Right lung (tissue), 5 donors: ENCODE data around the gene PDE1C. TPM values are rescaled to one million over a fixed set of nuclear protein-coding genes. Genes with fewer than 3 reads are reported as not detected.

ENCODE experiments used
- DNase-seq, 2 donors: peaks; one replicate each; pipeline ENCODE4 v3.0.0-alpha.2; 2013
- polyA plus RNA-seq, 5 donors: library from polyadenylated mRNA; unstranded; fragments of 120-200 nt; gene quantifications; one replicate each; pipeline versions ENCODE4 v1.2.1 to v1.2.3, GENCODE V29; 2013; ENCODE audit warnings: inconsistent platforms in 1 of 5, low replicate concordance in 1 of 5; ENCODE audit not compliant: insufficient read length in 5 of 5, insufficient read depth in 1 of 5

PDE1C gene
- polyA plus RNA-seq, 5 donors = 2.5 to 4.8 (median 4.3) TPM

DNA sequence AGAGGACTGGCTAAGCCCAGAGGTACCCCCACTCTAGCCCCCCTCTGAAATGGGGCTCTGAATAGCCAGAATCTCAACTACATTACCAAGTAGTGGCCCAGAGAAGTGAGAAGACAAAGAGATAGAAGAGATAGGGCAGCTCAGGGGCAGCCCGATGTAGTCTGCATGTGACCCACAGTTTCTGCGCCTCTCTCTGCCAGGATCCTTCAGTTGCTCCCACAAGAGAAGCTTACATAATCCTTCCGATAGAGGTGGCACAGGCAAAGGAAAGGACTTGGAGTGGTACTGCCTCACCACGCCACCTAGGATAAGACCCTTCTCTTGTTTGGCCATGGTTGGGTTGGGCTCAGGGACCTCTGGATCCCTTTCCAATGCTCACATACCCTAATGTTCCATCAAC lies 5.4 kb upstream of the PDE1C start:
- DNase-seq = no peak

DNA sequence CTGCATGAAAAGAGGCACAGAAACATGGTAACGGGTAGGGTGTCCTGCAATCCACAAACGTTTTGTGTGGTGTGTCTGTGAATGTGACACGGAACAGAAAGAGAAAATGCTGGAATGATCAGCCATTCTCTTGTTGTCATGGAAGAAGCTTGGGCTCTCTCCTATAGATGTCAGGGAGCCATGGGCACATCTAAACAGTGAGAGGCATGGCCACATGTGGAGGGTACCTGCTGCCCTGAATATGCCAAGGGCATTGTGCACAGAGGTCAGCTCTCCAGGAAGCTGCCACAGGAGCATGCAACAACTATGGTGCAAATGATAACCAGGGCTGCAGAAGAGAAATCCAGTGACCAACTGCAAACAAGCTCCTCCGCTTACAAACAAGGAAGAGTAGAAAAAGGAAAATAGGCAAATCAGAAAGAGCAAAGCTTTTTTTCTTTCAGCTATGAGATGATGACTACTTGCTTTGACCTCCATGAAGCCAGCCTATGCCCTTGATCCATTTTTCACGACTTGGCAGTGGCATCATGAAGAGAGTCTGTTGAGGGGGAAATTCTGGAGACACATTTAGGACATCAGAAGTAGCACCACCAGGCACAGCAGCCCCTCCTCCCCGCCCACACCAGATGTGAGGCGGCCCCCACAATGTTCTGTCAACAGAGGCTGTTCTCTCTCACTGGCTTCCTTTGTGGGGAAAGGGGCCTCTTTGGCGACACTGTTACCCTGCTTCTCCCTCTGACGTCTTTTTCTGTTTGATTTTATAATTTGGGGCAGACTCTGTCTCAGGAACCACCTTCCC lies 4.8 kb upstream of the PDE1C start:
- DNase-seq = no peak

DNA sequence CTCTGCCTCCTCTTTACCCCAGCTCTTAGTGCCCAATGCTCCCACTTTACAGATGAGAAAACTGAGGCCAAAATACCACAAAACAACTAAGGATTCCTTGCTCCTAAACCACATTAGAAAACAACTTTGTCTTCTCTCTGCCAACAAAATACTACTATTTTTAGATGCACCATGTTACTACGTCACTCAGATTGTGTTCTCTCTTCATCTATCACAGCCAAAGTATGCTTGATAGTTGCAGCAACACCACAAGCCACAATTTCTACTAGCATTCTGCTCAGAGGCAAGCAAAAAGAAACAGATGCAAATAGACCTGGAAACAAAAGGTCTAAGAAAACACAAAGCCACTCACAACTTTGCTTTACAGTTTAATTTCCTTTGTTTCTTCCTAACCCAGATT lies 3.3 kb upstream of the PDE1C start:
- DNase-seq = no peak

DNA sequence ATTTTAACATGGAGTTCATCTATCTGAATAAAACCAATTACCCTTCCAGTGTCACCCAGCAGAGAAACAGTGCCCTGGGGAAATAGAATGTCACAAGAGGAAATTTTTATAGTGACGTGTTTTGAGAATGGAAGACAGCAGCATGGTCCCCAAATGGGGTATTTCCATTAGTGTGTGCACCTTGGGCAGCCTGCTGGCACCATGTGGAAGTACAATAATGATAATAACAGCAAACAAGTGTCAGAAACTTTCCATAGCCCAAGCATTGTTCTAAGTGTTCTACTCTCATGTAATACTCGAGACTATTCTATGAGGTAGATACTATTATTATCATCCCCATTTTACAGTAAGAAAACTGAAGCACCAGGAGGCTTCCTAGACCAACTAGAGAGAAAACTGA lies 2.2 kb upstream of the PDE1C start:
- DNase-seq = no peak

DNA sequence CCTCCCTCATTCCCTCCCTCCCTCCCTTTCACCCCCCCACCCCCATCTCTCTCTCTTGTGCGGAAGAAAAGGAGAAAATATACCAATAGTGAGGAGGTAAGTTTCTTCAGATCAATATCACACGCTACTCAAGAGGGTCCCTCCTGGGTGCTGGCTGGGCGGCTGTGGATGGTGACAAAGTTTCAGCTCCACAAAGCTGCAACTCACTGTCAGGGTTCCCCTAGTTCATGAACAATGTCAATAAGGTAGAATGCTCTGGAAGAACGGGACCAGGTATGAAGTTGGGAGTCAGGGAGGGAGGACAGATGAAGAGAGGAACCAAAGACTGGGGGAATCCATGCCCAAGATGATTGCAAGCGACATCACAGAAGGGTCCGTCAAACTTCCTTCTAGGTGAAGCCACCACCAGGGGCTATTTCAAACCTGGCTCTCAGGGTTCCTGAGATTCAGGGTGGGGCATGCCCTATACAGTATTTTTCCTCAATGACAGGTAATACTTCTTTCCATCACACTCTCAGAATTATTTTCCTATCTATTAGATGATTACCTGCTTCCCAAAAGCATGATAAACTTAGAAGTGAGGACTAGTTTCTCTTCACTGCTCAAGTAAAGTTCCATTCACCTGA lies 1.4 kb upstream of the PDE1C start:
- no peak for DNase-seq

DNA sequence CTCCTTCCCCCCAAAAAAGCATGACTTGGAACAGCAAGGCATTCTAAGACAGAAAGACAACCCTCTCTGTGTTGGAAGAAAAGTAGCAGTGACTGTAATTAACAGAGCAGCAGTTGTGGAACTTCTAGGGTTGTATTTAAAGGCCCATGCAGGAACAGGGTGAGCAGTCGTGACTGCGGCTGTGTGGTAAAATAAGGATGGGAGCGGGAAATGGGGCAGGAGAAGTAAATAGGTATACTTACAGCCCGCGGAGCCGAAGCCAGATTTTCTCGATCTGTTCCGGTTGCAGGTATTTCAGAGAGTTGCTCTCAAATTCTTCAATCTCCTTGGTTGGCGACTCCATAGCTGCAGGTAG lies 179 bp downstream of the PDE1C start:
- no peak for DNase-seq

DNA sequence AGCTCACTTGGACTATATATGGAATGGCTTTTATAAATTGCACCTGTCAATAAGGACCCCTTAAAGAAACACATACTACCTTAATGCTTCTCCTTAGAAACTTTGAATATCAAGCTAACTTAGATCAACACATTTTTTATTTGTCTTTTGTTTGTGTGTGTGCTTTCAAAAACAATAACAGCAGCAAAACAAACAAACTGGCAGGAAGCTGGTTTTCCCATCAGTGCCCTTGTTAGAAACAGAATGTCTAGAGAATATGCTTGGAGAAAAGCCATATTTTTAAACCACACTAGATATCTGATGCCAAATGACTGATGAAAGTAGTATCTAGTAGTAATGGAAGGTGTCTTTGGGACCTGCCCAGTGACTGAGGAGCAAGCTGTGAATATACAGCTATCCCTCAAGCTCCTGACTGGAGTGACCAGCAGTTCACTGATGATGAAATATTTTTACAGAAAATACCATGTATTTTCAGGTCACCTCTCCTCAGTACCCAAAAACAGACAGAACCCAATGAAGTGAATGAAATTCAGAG lies 1.0 kb downstream of the PDE1C start:
- DNase-seq = no peak

DNA sequence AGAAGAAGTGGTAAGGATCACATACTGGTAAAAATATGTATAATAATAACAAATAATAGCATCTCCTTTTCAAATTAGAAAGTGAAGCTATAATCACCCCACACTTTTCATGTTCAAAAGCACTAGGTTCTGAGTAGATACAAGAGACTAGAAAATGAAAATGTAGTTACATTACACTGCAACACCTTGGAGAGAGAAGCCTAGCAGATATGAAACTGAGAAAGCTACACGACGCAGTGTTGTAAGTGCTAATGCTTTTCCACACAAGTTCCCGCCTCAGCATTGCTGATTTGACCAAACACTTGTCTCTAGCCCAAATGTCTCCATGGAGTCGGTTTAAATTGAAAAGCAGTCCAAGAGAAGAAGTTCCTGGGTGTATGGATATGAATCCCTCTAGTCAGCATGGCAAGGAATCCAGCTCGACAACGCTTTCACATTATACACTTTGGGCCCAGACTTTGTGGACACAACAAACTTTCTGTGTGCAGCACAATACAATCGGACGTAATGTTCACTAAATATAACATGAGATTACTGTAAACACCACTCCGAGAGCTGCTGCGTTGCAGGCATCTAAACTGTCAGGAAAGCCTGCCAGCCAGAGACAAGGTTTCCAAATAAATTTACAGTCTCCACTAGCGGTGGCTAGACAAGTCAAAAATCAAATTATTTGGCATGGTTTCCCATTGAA lies 1.7 kb downstream of the PDE1C start:
- no peak for DNase-seq

DNA sequence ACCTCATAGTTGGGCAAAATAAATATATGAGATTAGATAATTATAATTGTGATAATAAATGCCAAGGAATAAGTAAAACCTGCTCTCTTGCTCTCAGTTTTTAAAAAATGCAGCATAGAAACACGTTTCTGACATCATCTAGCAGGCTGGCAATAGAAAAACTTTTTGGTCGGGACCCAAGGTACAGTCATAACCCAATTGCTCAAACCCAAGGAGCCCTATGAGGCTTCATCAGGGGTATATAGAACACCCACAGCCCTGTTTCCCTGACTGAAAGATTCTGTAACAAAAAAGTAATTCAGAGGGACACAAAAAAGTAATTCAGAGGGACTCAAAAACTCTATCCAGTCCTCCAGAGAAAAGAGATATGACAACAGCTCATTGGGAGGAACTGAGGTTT lies 3.8 kb downstream of the PDE1C start:
- DNase-seq = no peak

DNA sequence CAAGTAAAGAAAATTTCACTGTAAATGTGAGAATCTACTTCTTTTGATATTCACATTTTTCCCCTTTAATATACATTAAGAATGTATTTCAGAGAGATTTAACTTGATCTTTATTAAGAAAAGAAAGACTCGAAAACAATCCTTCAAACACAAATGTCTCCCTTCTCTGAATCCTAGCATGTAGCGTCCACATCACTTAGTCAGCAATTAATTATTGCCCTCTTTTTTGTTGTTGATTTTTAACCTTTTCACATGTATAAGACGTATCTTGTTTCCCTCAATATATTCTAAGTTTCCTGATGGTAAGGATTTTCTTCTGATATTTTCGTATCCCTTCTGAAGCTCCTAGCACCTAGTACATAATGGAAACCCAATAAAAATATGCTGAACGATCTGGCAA lies 6.6 kb downstream of the PDE1C start:
- DNase-seq = no peak

DNA sequence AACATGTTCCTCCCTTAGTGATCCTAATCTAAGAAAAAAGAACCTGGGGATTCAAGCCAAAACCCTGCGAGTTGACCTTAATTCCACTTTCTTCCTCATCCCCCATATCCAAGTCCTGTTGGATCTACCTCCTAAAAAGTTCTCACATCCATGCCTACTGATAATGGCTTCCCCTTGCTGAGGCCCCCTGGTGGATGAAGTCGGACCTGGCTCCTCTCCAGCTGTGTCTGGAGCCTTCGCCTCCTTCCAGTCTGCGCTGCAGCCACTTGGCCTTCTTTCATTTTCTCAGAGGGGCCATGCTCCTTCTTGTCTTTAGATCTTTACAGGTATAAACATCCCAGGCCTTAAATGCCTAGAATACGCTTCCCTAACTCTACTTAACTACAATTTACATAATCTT lies 8.1 kb downstream of the PDE1C start:
- no peak for DNase-seq

DNA sequence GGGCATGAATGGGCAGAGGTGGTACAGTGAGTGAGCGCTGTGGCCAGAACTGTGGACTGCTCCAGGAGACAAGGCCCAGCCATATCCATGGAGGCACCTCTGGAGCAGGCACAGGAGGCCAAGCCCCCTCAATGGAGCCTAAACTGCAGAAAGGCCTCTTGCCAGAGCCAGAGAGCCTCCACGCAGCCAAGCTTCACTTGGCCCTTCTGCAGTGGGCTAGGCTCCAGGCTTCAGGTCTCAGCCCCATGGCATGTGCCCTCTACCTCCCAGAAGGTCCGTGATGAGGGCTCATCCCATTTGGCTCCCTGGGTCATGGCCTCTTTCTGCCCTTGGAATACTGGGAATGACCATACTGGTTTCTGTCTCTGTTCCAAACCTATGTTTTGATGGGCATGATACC lies 8.9 kb downstream of the PDE1C start:
- DNase-seq = no peak

DNA sequence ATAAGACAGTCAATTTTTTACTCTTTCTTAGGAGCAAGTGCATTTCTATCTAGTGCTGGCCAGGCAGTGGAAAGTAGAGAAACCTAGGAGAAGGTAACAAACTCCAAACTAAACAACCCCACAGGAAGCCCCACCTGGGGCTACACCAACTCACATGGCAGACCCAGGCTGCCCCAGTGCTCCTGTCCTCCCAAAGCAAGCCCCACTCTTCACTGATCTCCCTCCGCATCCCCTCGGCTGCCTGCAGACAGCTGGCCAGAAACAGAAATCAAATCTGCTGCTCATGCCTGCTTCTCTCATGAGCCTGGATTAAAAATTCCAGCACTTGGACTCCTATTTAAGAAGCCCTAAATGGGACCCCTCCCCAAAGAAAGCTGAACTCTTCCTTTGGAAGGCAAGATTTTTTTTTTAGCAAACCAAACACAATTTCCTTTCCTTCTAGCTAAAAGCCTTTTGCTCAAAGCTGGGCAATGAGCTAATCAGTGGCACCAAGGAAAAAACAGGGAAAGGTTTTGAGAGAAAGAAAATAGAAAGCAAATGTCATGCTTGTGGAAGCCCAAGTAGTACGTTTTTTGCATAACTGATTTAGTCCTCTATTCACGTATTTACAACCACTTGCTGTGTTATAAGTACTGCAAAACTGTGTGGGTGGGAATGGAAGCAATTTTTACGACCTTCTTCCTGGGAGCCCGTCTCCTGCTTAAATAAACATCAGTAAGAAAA lies 10.8 kb downstream of the PDE1C start:
- DNase-seq = no peak

DNA sequence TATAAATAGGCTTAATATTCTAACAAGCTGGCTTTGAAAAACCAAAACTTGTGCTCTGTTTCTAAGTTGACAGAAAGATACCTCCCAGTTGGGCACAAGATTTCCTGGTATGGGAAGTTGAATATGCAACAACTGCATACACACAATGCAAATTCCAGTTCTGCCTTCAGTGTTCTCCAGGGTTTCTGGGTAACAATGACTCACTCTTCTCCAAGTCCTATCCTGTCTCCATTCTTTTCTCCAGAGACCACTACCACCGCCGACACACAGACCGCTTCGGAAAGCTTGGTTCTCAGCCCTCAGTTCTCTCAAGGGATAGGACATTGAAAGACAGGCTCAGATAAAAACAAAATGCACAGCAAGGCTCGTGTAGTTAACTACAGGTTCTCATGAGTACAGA lies 12.2 kb downstream of the PDE1C start:
- DNase-seq = no peak

DNA sequence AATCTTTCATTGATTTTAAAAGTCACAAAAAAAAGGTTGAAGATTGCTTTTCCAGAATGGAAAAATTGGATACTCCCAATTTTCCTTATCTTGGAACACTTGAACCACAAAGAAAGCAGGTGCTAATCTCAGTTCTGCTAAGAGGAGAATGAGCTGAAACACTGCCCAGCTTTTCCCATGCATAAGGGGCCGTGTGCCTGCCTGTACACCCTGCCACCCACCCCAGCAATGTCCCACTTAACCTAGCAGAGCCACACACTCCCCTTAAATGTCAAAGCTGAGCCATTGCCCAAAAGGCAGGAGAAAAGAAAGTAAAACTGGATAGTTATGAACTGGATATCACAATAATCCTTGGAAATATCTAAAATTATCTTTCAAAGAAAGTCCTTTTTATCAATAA lies 13.4 kb downstream of the PDE1C start:
- no peak for DNase-seq

DNA sequence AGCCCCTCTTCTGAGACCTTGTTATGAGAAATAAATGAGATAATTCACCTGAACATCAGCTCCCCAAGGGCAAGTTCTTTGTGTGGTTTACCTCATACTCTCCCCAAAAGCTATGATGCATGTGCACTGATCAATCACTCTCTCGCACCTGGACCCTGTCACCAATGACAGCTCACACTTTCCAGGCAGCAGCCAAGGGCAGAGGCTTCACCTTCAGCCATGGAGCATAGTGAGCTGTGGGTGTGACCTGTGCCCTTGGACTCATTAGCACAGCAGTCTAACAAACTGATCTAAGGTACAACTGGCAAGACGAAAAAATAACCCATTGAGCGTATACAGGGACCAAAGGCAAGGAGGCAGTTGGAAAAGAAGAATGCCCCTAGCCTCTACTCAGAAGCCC lies 17.0 kb downstream of the PDE1C start:
- no peak for DNase-seq

DNA sequence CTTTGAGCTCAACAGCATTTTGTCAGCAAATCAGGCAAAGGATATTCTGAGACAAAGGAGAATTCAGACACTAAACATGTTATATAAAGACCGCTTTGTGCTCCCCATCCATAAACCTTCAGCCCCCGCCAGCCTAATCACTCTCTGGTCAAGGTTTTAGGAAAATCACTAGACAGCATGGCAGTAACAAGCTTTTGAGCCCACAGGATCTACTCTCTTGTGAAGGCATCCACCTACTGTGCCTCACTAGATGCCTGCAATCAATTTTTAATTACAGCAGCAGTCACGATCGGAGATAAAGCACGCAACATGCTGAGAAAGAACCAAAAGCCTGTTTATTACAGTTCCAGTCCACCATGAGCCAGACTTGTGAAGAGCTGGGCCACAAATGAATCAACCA lies 19.1 kb downstream of the PDE1C start:
- no peak for DNase-seq

DNA sequence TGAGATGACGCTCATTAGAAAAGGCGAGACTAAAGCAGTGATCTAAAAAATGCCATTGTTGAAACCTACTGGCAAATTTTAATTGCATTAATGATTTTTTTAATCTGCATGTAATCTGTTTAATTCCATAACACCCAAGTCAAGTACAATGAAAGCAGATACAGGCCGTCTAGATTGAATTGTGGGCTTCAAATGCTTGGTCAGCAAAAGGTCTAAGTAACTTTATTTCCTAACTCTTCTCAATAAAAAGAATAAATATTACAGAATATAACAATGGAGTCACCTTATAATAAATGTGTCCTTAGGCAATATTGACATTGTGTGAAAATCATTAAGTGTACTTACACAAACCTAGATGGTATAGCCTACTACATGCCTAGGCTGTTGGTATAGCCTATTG lies 20.6 kb downstream of the PDE1C start:
- no peak for DNase-seq

DNA sequence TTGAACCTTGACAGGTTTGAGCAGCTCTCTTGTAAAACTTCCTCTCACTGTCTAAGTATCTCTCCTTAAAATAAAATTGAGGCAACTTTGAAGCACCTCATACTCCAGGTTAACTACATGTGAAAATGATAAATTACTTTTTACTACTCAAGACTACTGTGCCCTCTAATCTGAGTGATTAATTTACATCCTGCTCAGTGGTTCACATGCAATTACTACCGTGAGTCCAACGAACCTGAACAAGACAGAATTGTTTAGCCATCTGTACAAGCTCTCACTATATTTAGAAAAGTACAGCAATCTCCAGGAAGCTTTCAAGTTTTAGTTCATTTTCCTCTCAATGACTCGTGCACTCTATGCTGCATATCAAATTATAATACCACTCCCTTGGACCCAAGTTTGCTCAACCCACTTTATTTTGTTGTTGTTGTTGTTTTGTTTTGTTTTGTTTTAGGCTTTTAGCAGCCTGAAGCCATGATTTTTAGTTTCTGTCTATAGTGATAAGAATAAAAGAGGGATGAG lies 21.2 kb downstream of the PDE1C start:
- no peak for DNase-seq

DNA sequence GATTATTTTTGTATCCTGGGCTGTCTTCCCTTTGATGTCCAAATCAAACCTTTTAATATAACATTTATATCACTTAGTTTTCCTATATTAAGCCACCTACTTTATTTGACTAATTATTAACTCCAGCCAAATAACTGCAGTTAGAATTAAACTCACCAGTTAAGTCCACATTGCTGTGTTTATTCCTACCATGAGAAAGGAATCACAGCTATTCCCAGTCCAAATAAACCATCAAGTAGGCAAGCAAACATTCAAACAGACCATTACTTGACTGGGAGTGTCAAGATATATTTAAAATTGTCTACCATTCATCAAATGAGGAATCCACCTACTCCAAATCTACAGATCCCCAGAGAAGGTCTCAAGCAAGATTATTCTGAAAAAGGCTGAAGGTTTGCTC lies 22.4 kb downstream of the PDE1C start:
- DNase-seq = no peak

DNA sequence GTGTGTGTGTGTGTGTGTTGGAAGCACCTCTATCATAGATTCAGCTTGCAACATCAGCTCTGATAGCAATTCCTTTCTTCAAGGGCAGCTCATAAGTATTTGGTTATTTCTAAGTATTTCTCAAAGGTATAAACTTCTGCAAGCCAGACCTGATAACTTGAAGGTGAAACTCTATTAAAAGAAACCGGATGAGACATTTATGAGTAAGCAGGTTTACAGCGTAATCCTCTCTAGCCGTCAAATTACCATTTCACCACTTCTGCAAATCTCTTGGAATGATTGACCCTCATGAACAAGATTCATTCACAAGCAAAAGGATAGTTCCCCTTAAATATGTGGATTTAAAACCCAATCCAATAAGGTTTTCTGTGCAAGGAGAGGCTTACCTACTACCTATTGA lies 23.1 kb downstream of the PDE1C start:
- no peak for DNase-seq

DNA sequence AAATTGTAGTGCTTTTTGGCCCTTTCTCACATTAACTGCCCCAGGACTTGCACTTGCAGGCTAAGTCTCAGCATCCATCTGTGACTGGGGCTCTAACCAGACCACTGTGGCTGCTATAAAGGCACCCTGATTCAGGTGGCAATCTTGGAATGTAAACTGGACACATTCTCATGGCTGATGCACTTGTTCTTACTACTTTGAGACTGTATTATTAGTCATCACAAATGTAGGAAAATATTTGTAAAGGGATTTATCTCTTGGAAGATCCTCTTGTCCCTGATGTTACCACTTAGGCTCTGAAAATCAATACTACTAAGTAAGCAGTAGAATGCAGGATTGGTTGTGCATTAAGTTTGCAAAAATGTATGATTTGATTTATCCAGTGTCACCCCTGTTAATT lies 25.0 kb downstream of the PDE1C start:
- DNase-seq = no peak
